H9 (cell line): Measurements from ENCODE around the gene LARP6. TPM values are rescaled to one million over a fixed set of nuclear protein-coding genes. Genes with fewer than 3 reads are reported as not detected.

Experiments
- DNase-seq: peaks from one replicate; pipeline ENCODE4 v3.0.0-alpha.2; 2017
- H2AFZ ChIP-seq: one replicate; pipeline ENCODE4 v1.6.1; 2013; ENCODE audit warnings: mild to moderate bottlenecking, low read length, control low read depth, moderate library complexity
- H2AK5ac ChIP-seq: 2 replicates; pipeline ENCODE4 v1.6.1; 2013; ENCODE audit warnings: low read length, control low read depth, mixed read lengths; ENCODE audit not compliant: insufficient read length
- H2BK120ac ChIP-seq: one replicate; pipeline ENCODE4 v1.6.1; 2013; ENCODE audit warnings: low read depth, mild to moderate bottlenecking, low read length, control low read depth, inconsistent platforms; ENCODE audit not compliant: poor library complexity, severe bottlenecking
- H2BK12ac ChIP-seq: 2 replicates; pipeline ENCODE4 v1.6.1; 2013; ENCODE audit warnings: low read length, control low read depth, mixed read lengths, low read depth; ENCODE audit not compliant: insufficient read length
- H2BK15ac ChIP-seq: 2 replicates; pipeline ENCODE4 v1.6.1; 2013; ENCODE audit warnings: low read depth, low read length, control low read depth
- H2BK20ac ChIP-seq: one replicate; pipeline ENCODE4 v1.6.1; 2013; ENCODE audit warnings: low read depth, mild to moderate bottlenecking, low read length, control low read depth, inconsistent platforms; ENCODE audit not compliant: poor library complexity, severe bottlenecking
- H2BK5ac ChIP-seq: 2 replicates; pipeline ENCODE4 v1.6.1; 2013; ENCODE audit warnings: low read length, control low read depth, mixed read lengths; ENCODE audit not compliant: insufficient read length
- H3K14ac ChIP-seq: 2 replicates; pipeline ENCODE4 v1.6.1; 2013; ENCODE audit warnings: low read length, control low read depth; ENCODE audit not compliant: insufficient read depth
- H3K18ac ChIP-seq: 2 replicates; pipeline ENCODE4 v1.6.1; 2013; ENCODE audit warnings: low read depth, mild to moderate bottlenecking, mixed read lengths, low read length, control low read depth; ENCODE audit not compliant: insufficient read length
- H3K23ac ChIP-seq: 2 replicates; pipeline ENCODE4 v1.6.1; 2013; ENCODE audit warnings: low read length, control low read depth, mixed read lengths, low read depth; ENCODE audit not compliant: insufficient read length
- H3K23me2 ChIP-seq: 2 replicates; pipeline ENCODE4 v1.6.1; 2013; ENCODE audit warnings: low read depth, mild to moderate bottlenecking, mixed read lengths, low read length, control low read depth; ENCODE audit not compliant: insufficient read length, poor library complexity, severe bottlenecking
- H3K27ac ChIP-seq: 2 replicates; pipeline ENCODE4 v1.5.1; 2013; ENCODE audit warnings: low read length, control low read depth, mixed read lengths, low read depth; ENCODE audit not compliant: insufficient read length
- H3K27me3 ChIP-seq: 2 replicates; pipeline ENCODE4 v1.6.1; 2013; ENCODE audit warnings: low read length, control low read depth, inconsistent platforms; ENCODE audit not compliant: insufficient read depth
- H3K4ac ChIP-seq: 2 replicates; pipeline ENCODE4 v1.6.1; 2013; ENCODE audit warnings: low read depth, mild to moderate bottlenecking, control low read depth, inconsistent platforms, low read length, moderate library complexity
- H3K4me1 ChIP-seq: 2 replicates; pipeline ENCODE4 v1.6.1; 2013; ENCODE audit warnings: low read length, control low read depth, inconsistent platforms; ENCODE audit not compliant: insufficient read depth
- H3K4me2 ChIP-seq: 2 replicates; pipeline ENCODE4 v1.6.1; 2013; ENCODE audit warnings: low read length, control low read depth, mixed read lengths; ENCODE audit not compliant: insufficient read length, insufficient read depth
- H3K56ac ChIP-seq: 2 replicates; pipeline ENCODE4 v1.6.1; 2013; ENCODE audit warnings: low read depth, mild to moderate bottlenecking, mixed read lengths, low read length, control low read depth; ENCODE audit not compliant: insufficient read length
- H3K79me1 ChIP-seq: 2 replicates; pipeline ENCODE4 v1.6.1; 2013; ENCODE audit warnings: low read depth, mild to moderate bottlenecking, moderate library complexity, low read length, control low read depth, inconsistent platforms; ENCODE audit not compliant: insufficient read depth, poor library complexity, severe bottlenecking
- H3K79me2 ChIP-seq: 2 replicates; pipeline ENCODE4 v1.6.1; 2013; ENCODE audit warnings: low read length, control low read depth, inconsistent platforms; ENCODE audit not compliant: insufficient read depth
- H3K9ac ChIP-seq: 2 replicates; pipeline ENCODE4 v1.6.1; 2013; ENCODE audit warnings: low read length, control low read depth, mixed read lengths; ENCODE audit not compliant: insufficient read length; ENCODE audit errors: extremely low read depth
- H3K9me3 ChIP-seq: one replicate; pipeline ENCODE4 v1.6.1; 2013; ENCODE audit warnings: low read depth, low read length, inconsistent platforms; ENCODE audit not compliant: control insufficient read depth
- H3T11ph ChIP-seq: one replicate; pipeline ENCODE4 v1.6.1; 2013; ENCODE audit warnings: mild to moderate bottlenecking, low read length, control low read depth, inconsistent platforms
- H4K20me1 ChIP-seq: one replicate; pipeline ENCODE4 v1.6.1; 2013; ENCODE audit not compliant: control insufficient read depth, insufficient read length, insufficient read depth
- H4K5ac ChIP-seq: 2 replicates; pipeline ENCODE4 v1.6.1; 2013; ENCODE audit warnings: low read depth, mild to moderate bottlenecking, mixed read lengths, low read length, control low read depth; ENCODE audit not compliant: insufficient read length
- H4K8ac ChIP-seq: replicated peaks from 2 replicates; pipeline ENCODE4 v1.6.1; 2013; ENCODE audit warnings: low read length, control low read depth, mixed read lengths, low read depth; ENCODE audit not compliant: insufficient read length
- H4K91ac ChIP-seq: 2 replicates; pipeline ENCODE4 v1.6.1; 2013; ENCODE audit warnings: low read depth, mild to moderate bottlenecking, moderate library complexity, mixed read lengths, low read length, control low read depth; ENCODE audit not compliant: insufficient read length
- H3K27ac Mint-ChIP-seq, 3 experiments: 2 replicates in 2 of 3; 3 replicates in 1 of 3; pipeline ENCODE4 v1.8.0; 2020 to 2021; ENCODE audit warnings: mixed read lengths in 3 of 3, mild to moderate bottlenecking in 1 of 3, moderate library complexity in 1 of 3
- H3K27me3 Mint-ChIP-seq: 2 replicates; pipeline ENCODE4 v1.8.0; 2021; ENCODE audit warnings: low read depth, mild to moderate bottlenecking, moderate library complexity, mixed read lengths
- H3K36me3 Mint-ChIP-seq, 3 experiments: 2 replicates in 2 of 3; 3 replicates in 1 of 3; pipeline ENCODE4 v1.8.0; 2020 to 2021; ENCODE audit warnings: low read depth in 3 of 3, mixed read lengths in 3 of 3; ENCODE audit not compliant: insufficient read depth in 1 of 3
- H3K4me1 Mint-ChIP-seq, 2 experiments: 2 replicates each; pipeline ENCODE4 v1.8.0; 2020; ENCODE audit warnings: mixed read lengths in 2 of 2
- H3K4me3 Mint-ChIP-seq, 2 experiments: 2 replicates in 1 of 2; 3 replicates in 1 of 2; pipeline ENCODE4 v1.8.0; 2020 to 2021; ENCODE audit warnings: mild to moderate bottlenecking in 2 of 2, mixed read lengths in 2 of 2, moderate library complexity in 1 of 2
- H3K9me3 Mint-ChIP-seq, 2 experiments: 2 replicates in 1 of 2; 3 replicates in 1 of 2; pipeline ENCODE4 v1.8.0; 2020; ENCODE audit warnings: mild to moderate bottlenecking in 2 of 2, mixed read lengths in 2 of 2, moderate library complexity in 1 of 2
- WGBS: extraction: QIAGEN DNeasy Blood & Tissue Kit; methylation state at CpG from one replicate; pipeline ENCODE4 v1.1.7; 2013; ENCODE audit warnings: missing lambda C conversion rate, low lambda C conversion rate, mixed read lengths; ENCODE audit not compliant: insufficient read length; ENCODE audit errors: extremely low coverage; 5-methylcytosine and 5-hydroxymethylcytosine counted together
- total RNA-seq: library from RNA; stranded (reverse); gene quantifications from 2 replicates; pipeline ENCODE4 v1.2.1, GENCODE V29; 2021
- TF ChIP-seq, protein P1 (sequence below): fragments of 200-600 bp; sonication (generic); conservative IDR thresholded peaks from 3 replicates; pipeline ENCODE4 v1.8.0; 2021; ENCODE audit warnings: antibody characterized with exemption, mild to moderate bottlenecking

LARP6 gene
- total RNA-seq, 1 experiment from 2014 or later = 18.9 TPM

DNA sequence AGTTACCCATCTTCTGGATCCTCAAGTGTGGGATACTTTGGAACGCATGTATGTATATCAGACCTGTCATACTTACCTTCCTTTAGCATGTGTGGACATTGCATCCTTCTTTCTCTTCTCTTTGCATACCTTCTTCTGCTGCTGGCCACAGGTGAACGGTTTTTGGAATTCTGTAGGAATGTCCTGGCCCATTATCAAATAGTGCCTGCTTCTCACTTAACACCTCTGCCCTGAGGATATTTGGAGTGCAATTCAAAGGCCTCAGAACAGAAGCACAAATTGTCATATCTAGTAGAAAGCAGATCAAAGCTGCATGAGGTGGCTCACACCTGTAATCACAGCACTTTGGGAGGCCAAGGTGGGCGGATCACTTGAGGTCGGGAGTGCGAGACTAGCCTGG, 56.5 kb downstream of the LARP6 start:
- Histone ChIP-seq H2BK20ac (no peak overlapping the region), H4K8ac (no peak overlapping the region), H3K56ac (no peak overlapping the region), H3K4me2 (no peak overlapping the region), H4K91ac (no peak overlapping the region), H3T11ph (no peak overlapping the region), H3K27ac (no peak overlapping the region), H3K9ac (no peak overlapping the region), H3K14ac (no peak overlapping the region), H3K23me2 (no peaks in the 10 kb centered on the region), H3K79me2 (no peaks in the 10 kb centered on the region), H2BK120ac (no peak overlapping the region), H2AK5ac (no peak overlapping the region), H3K4me1 (no peaks in the 10 kb centered on the region), H2BK15ac (no peak overlapping the region), H3K18ac (no peak overlapping the region), H3K9me3 (no peaks in the 10 kb centered on the region), H2BK12ac (no peak overlapping the region), H4K20me1 (no peaks in the 10 kb centered on the region), H4K5ac (no peak overlapping the region), H3K27me3 (no peaks in the 10 kb centered on the region), H2BK5ac (no peak overlapping the region), H3K23ac (no peak overlapping the region), H3K79me1 (no peaks in the 10 kb centered on the region), H2AFZ (no peak overlapping the region), H3K4ac (no peak overlapping the region)
- Mint-ChIP-seq H3K4me1 (peaks cover 2 to 3% of the 10 kb centered on the region in 2 experiments; a peak in 2 of 4 replicates), H3K27ac (no peak overlapping the region), H3K4me3 (no peak overlapping the region), H3K9me3 (no peaks in the 10 kb centered on the region), H3K36me3 (no peaks in the 10 kb centered on the region), H3K27me3 (peaks cover 3% of the 10 kb centered on the region; the same call in 1 of the 2 replicates)
- no CpG with 5 or more reads among the region's 5 CpGs for WGBS
- DNase-seq = no peak
- TF ChIP-seq, protein P1, sequence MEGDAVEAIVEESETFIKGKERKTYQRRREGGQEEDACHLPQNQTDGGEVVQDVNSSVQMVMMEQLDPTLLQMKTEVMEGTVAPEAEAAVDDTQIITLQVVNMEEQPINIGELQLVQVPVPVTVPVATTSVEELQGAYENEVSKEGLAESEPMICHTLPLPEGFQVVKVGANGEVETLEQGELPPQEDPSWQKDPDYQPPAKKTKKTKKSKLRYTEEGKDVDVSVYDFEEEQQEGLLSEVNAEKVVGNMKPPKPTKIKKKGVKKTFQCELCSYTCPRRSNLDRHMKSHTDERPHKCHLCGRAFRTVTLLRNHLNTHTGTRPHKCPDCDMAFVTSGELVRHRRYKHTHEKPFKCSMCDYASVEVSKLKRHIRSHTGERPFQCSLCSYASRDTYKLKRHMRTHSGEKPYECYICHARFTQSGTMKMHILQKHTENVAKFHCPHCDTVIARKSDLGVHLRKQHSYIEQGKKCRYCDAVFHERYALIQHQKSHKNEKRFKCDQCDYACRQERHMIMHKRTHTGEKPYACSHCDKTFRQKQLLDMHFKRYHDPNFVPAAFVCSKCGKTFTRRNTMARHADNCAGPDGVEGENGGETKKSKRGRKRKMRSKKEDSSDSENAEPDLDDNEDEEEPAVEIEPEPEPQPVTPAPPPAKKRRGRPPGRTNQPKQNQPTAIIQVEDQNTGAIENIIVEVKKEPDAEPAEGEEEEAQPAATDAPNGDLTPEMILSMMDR = no peak
